Activated T-helper 2 cell treated with anti-CD3 and anti-CD28 coated beads, Interferon-gamma antibody, Interleukin-2, Interleukin-4, amounts not matched to agents 10 μg/mL and 5 μg/mL and 100 μg/mL, durations not matched to agents 14 hours and 24 hours and 36 hours (primary cell): Measurements from ENCODE around the gene FGFR2. TPM values are rescaled to one million over a fixed set of nuclear protein-coding genes. Genes with fewer than 3 reads are reported as not detected.

Experiments
- DNase-seq: peaks from one replicate; pipeline ENCODE4 v3.0.0; 2021; ENCODE audit warnings: low spot score
- H3K27ac Mint-ChIP-seq: one replicate; pipeline ENCODE4 v1.8.0; 2021; ENCODE audit warnings: mixed read lengths
- H3K27me3 Mint-ChIP-seq: one replicate; pipeline ENCODE4 v1.8.0; 2021; ENCODE audit warnings: low read depth, mixed read lengths
- H3K36me3 Mint-ChIP-seq: one replicate; pipeline ENCODE4 v1.8.0; 2021; ENCODE audit warnings: low read depth, mixed read lengths
- H3K4me1 Mint-ChIP-seq: one replicate; pipeline ENCODE4 v1.8.0; 2021; ENCODE audit warnings: low read depth, mixed read lengths
- H3K4me3 Mint-ChIP-seq: one replicate; pipeline ENCODE4 v1.8.0; 2021; ENCODE audit warnings: low read depth, mild to moderate bottlenecking, moderate library complexity, mixed read lengths
- H3K9me3 Mint-ChIP-seq: one replicate; pipeline ENCODE4 v1.8.0; 2021; ENCODE audit warnings: mixed read lengths
- intact Hi-C: fragments of 100-400 bp; cut with micrococcal nuclease; formaldehyde crosslinking; loops from one replicate; pipeline ENCODE4 v1.15.1; 2023
- total RNA-seq: library from RNA; stranded (reverse); gene quantifications from 2 replicates; pipeline ENCODE4 v1.2.3, GENCODE V29; 2022

The FGFR2 gene
- not detected in 2 replicates for total RNA-seq

DNA sequence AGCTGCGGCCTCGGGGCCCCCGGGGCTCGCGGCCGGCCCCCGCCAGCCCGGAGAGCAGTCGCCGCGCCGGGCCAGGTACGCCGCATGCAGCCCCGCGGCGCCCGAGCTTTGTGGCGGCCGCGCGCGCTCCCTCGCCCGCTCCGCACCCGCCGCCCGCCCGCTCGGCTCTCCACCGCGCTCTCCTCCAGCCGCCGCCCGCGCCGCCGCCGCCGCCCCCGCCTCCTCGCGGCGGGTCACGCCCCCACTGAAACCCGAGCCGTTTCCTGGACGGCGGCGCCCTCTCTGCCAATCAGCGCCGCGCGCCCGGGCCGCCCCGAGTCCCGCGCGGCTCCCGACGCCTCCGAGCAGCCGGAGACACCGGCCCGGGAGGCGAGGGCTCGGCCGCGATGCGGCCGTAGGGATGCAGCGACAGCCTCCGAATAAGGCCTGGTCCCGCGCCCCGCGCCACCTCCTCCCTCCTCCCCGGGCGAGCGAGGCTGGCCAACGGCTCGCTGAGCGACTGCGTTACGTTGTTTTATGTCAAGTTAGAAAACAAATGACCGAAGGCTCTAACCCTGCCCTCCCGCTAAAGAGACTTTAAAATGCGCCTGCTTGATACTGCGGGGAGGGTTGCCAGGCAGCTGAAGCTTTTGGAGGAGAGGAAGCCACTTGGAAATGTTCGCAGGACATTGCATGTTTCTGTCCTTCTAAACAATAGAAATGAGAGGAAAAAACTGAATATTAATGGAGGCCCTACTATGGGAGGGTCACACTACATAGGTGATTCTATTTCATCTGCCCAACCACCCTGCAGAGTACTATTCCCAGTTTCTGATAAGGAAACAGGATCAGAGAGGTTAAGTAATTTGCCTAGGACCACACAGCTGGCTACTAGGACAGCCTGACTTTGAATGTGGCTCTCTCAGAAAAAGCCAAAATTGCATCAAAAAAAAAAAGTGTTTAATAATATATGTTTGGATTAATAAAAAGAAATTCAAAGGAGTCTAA lies at the start of gene FGFR2:
Gene FGFR2 (minus strand): TSS at position 182 of the 987 bp plus-strand sequence. CDS start 4,627 bp downstream, outside the sequence.
- Mint-ChIP-seq H3K4me1 (no peaks in the 10 kb centered on the region), H3K27ac (no peak within 1 kb of the TSS), H3K27me3 (peaks cover 54% of the 10 kb centered on the region), H3K36me3 (no peaks in the 10 kb centered on the region), H3K9me3 (no peaks in the 10 kb centered on the region), H3K4me3 (peak within 1 kb of the TSS; percentile 4)
- peak; percentile 36 for DNase-seq
- intact Hi-C loops: no loop called here

DNA sequence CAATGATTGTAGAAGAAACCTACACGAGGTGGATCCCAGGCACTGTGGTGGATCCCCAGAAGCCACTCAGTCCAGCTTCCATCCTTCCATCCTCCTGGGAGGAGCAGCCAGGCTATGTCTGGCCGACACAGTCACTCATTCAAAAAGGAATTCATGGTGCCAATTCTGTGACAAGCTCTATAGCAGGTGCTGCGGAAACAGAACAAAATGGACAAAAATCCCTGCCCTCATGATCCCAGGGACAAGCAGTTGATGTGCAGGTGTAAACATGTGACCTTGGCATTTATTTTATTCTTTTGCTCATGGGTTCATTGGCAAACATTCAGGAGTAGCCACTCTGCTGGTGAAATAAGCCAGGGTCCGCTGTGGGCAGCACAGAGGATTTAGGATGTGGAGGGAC lies 49.2 kb upstream of the FGFR2 start:
- intact Hi-C loops: no loop called here
- H3K4me1 Mint-ChIP-seq: no peaks in the 10 kb centered on the region

GRCh38 chr10:121645696-121646095 lies 47.5 kb upstream of the FGFR2 start:
- intact Hi-C loops: no loop called here
- no peak for DNase-seq
- Mint-ChIP-seq H3K27ac (no peak overlapping the region), H3K4me1 (no peaks in the 10 kb centered on the region), H3K36me3 (no peaks in the 10 kb centered on the region), H3K9me3 (peaks cover 8% of the 10 kb centered on the region), H3K4me3 (no peak overlapping the region), H3K27me3 (no peaks in the 10 kb centered on the region)

More for the DNA sequence above, 49.2 kb upstream of the FGFR2 start:
- no peak overlapping the region for H3K4me3 Mint-ChIP-seq
- no peaks in the 10 kb centered on the region for H3K27me3 Mint-ChIP-seq
- no peaks in the 10 kb centered on the region for H3K36me3 Mint-ChIP-seq
- no peak overlapping the region for H3K27ac Mint-ChIP-seq
- no peaks in the 10 kb centered on the region for H3K9me3 Mint-ChIP-seq
- DNase-seq: no peak

DNA sequence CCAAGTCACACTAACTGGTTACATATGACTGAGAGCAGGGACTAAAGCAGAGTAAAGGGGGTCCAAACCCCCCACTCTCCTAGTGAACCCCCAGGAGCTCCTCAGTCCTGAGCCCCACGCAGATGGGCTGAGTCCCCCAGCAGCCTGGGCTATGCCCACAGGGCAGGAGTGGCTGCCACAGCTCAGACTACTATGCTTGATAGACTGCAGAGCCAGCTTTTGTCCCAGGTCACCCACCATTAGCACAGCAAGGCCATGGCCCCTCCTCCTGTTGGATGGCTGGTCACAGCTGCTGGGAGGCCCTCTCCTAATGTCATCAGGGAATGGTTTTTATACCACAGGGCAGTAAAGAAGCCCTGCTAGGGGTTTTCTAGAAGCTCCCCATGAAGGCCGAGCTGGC lies 46.3 kb upstream of the FGFR2 start:
- H3K9me3 Mint-ChIP-seq: peaks cover 8% of the 10 kb centered on the region
- no peak for DNase-seq
- H3K27me3 Mint-ChIP-seq: no peaks in the 10 kb centered on the region
- no peaks in the 10 kb centered on the region for H3K36me3 Mint-ChIP-seq
- no peak overlapping the region for H3K4me3 Mint-ChIP-seq
- intact Hi-C loops: no loop called here
- H3K27ac Mint-ChIP-seq: no peak overlapping the region
- H3K4me1 Mint-ChIP-seq: no peaks in the 10 kb centered on the region

- no peak overlapping the region for H3K27ac Mint-ChIP-seq
- no peak overlapping the region for H3K4me3 Mint-ChIP-seq
- intact Hi-C loops: no loop called here
These were observed 42.0 kb upstream of the FGFR2 start for GRCh38 chr10:121640266-121640665.

DNA sequence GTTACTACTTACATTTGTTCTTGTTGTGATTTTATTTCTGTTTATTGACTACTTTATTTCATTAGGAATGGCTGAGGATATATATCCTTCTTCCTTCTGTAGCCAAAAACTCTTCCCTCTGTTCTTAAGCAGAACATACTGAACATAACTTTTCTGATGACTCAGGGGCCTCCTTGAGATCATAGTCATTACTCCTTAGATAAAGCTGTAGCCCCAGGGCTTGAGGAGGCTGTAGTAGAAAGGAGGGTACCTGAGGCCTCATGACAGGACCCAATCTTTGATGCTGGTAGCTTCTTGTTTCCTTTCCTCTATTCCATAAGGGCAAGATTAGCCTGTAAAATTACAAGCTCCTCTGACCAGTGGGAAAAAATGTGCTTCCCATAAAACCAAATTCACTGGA lies 41.2 kb upstream of the FGFR2 start:
- no peak overlapping the region for H3K4me3 Mint-ChIP-seq
- no peaks in the 10 kb centered on the region for H3K4me1 Mint-ChIP-seq
- no peak overlapping the region for H3K27ac Mint-ChIP-seq

More at GRCh38 chr10:121640266-121640665, 42.0 kb upstream of the FGFR2 start:
- Mint-ChIP-seq H3K9me3 (peaks cover 8% of the 10 kb centered on the region), H3K36me3 (no peaks in the 10 kb centered on the region), H3K27me3 (no peaks in the 10 kb centered on the region), H3K4me1 (no peaks in the 10 kb centered on the region)
- no peak for DNase-seq

DNA sequence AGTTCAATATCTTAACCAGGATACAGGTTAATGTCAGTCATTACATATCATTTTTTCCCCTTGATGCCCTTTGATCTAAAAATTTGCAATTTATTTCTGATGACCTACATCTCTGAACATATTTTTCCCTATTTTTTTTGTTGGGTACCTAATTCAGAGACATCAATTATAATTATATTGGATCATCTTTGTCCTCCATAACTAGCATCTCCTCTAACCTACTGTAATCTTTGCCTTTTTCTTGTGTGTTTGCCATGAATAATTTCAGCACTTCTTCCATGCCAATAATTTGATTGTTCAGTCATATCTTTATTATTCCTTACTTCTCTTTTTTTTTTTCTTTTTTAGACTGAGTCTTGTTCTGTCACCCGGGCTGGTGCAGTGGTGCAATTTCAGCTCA lies 39.2 kb upstream of the FGFR2 start:
- Mint-ChIP-seq H3K27me3 (no peaks in the 10 kb centered on the region), H3K4me3 (no peak overlapping the region), H3K36me3 (no peaks in the 10 kb centered on the region), H3K9me3 (peaks cover 8% of the 10 kb centered on the region), H3K27ac (no peak overlapping the region), H3K4me1 (no peaks in the 10 kb centered on the region)
- intact Hi-C loops: no loop called here
- no peak for DNase-seq

More for the DNA sequence above, 41.2 kb upstream of the FGFR2 start:
- H3K9me3 Mint-ChIP-seq: peaks cover 8% of the 10 kb centered on the region
- no peaks in the 10 kb centered on the region for H3K36me3 Mint-ChIP-seq
- H3K27me3 Mint-ChIP-seq: no peaks in the 10 kb centered on the region
- intact Hi-C loops: no loop called here
- DNase-seq: no peak

GRCh38 chr10:121633056-121633455 lies 34.8 kb upstream of the FGFR2 start:
- Mint-ChIP-seq H3K36me3 (no peaks in the 10 kb centered on the region), H3K9me3 (no peaks in the 10 kb centered on the region), H3K27ac (no peak overlapping the region), H3K4me3 (no peak overlapping the region), H3K4me1 (no peaks in the 10 kb centered on the region), H3K27me3 (no peaks in the 10 kb centered on the region)
- intact Hi-C loops: no loop called here
- no peak for DNase-seq

GRCh38 chr10:121631365-121632029 lies 33.3 kb upstream of the FGFR2 start:
- DNase-seq: no peak
- Mint-ChIP-seq H3K36me3 (no peaks in the 10 kb centered on the region), H3K27me3 (no peaks in the 10 kb centered on the region), H3K4me3 (no peak overlapping the region), H3K27ac (no peak overlapping the region), H3K9me3 (no peaks in the 10 kb centered on the region), H3K4me1 (no peaks in the 10 kb centered on the region)
- intact Hi-C loops: no loop called here

- Mint-ChIP-seq H3K36me3 (no peaks in the 10 kb centered on the region), H3K4me1 (no peaks in the 10 kb centered on the region), H3K9me3 (no peaks in the 10 kb centered on the region), H3K27ac (no peak overlapping the region), H3K27me3 (no peaks in the 10 kb centered on the region), H3K4me3 (no peak overlapping the region)
- intact Hi-C loops: no loop called here
- DNase-seq: no peak
These were observed 30.6 kb upstream of the FGFR2 start for GRCh38 chr10:121628859-121629258.

DNA sequence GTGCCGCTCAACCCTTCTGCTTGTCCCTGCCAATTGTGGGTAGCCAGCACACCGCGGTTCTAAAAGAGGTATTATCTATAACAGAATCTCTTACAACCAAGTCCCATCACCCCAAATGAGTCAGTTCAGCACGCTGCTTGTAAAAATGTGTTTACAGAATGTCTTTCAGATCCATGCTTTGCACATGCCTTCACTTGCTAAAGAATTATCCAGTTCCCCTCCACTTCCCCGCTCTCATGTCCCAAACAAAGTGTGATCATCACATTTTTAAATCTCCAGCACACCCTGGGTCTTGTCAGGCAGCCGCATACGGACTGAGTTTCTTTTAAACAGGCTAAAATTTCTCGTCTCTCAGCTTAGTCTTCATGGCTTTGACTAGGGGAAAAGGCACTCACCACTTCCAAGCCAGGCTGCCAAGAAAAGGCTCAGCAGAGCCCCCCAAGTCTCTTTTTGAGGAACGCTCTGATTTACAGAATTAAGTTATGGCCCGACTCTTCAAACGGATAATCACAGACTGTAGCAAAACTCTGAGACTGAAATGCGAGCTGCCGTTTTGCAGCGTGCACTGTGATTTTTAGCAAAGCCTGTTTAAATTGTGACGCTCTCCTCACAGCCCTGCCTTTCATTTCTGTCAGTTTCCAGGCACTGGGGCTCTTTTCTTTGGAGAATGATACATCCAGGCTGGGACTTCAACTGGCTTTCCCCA lies 29.8 kb upstream of the FGFR2 start:
- no peak overlapping the region for H3K4me3 Mint-ChIP-seq
- no peak overlapping the region for H3K27ac Mint-ChIP-seq
- intact Hi-C loops: no loop called here
- no peak for DNase-seq
- no peaks in the 10 kb centered on the region for H3K36me3 Mint-ChIP-seq
- H3K4me1 Mint-ChIP-seq: no peaks in the 10 kb centered on the region
- H3K9me3 Mint-ChIP-seq: no peaks in the 10 kb centered on the region
- no peaks in the 10 kb centered on the region for H3K27me3 Mint-ChIP-seq

DNA sequence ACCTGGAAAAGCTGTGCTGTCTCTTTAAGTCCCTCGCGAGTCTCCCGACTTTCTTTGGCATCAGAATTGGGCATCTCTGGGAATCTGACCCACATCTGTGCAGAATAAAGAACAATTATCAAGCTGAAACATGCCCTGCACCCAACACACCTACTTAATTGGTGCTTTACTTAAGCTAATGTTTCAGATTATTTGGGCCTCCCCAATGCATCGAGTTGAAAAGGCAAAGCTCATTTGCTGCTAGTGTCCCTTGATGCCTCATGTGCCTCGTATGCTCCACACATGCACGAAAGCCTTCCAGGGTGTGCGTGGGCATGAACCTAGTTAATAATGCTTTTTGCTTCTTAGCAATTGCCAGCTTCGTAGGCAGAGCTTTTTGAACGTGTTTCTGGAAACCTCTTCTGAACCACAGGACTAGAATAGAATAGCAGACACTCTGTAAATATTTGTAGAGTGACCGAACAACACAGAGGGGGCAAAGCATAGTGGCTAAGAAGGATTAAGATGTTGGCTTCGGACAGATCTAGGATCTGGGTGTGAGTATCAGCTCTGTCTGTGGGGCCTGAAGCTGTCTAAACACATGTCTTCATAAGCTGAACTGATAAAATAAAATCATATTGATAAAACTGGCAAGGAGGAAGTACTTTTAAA lies 26.7 kb upstream of the FGFR2 start:
- no peaks in the 10 kb centered on the region for H3K4me1 Mint-ChIP-seq
- no peaks in the 10 kb centered on the region for H3K27me3 Mint-ChIP-seq
- intact Hi-C loops: no loop called here
- H3K4me3 Mint-ChIP-seq: no peak overlapping the region
- H3K36me3 Mint-ChIP-seq: no peaks in the 10 kb centered on the region
- no peak overlapping the region for H3K27ac Mint-ChIP-seq
- DNase-seq: no peak
- no peaks in the 10 kb centered on the region for H3K9me3 Mint-ChIP-seq
